Activated naive CD8-positive, alpha-beta T cell treated with anti-CD3 and anti-CD28 coated beads for 36 hours (primary cell): ENCODE results near the gene A3GALT2. TPM values are rescaled to one million over a fixed set of nuclear protein-coding genes. Genes with fewer than 3 reads are reported as not detected.
"Not testable (repeated sequence)": the region's sequence is repeated elsewhere in the genome, so short reads cannot be mapped to it uniquely, and the experiment has no call there.

Experiments used
- DNase-seq: peaks from one replicate; pipeline ENCODE4 v3.0.0; 2021
- H3K27ac Mint-ChIP-seq: one replicate; pipeline ENCODE4 v1.8.0; 2022; ENCODE audit warnings: mild to moderate bottlenecking, moderate library complexity, mixed read lengths
- H3K27me3 Mint-ChIP-seq: one replicate; pipeline ENCODE4 v1.8.0; 2022; ENCODE audit warnings: mild to moderate bottlenecking, mixed read lengths
- H3K36me3 Mint-ChIP-seq: one replicate; pipeline ENCODE4 v1.8.0; 2021; ENCODE audit warnings: mild to moderate bottlenecking, mixed read lengths
- H3K4me1 Mint-ChIP-seq: one replicate; pipeline ENCODE4 v1.8.0; 2021; ENCODE audit warnings: mixed read lengths
- H3K4me3 Mint-ChIP-seq: one replicate; pipeline ENCODE4 v1.8.0; 2022; ENCODE audit warnings: mild to moderate bottlenecking, moderate library complexity, mixed read lengths
- H3K9me3 Mint-ChIP-seq: one replicate; pipeline ENCODE4 v1.8.0; 2022; ENCODE audit warnings: mixed read lengths
- total RNA-seq, 2 experiments: library from RNA; stranded (reverse); gene quantifications; one replicate each; pipeline ENCODE4 v1.2.3, GENCODE V29; 2021

The A3GALT2 gene
- total RNA-seq, 2 experiments from 2014 or later = not detected

DNA sequence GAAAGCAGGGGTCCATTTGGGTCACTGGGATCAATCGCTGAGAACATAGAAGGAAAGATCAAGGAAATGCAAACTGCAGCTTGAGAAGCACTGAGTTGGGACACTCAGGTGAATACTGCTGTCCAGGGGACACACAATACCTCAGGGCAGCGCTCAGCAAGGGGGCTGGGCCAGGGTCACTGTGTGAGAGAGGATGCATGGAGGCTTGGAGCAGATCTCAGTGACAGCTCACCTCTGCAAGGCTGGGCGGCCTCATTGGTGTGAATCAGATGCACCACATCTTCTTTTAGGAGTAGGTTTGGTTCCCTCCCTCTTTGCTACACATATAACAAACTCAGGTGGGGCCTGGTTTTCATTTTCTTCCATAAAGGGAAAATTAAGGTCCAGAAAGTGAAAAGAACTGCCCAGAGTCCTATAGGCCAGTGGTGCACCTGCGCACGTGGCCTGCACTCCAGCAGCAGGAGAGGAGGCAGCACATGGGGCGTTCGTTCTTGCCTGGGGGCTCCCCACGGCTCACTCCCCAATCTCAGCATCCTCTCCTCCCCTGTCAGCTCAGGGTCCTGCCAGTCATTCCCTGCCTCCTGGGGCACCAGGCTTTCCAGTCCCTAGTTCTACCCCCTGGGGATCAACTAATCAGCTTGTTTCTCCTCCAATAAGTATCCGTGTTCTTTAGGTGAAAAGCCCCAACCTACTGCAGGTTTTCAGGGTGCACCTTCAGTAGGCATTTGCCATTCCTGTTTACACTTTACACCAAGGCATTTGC, 1.5 kb downstream of the A3GALT2 start:
- no peak for DNase-seq
- Mint-ChIP-seq H3K4me1 (no peaks in the 10 kb centered on the region), H3K36me3 (no peaks in the 10 kb centered on the region), H3K9me3 (no peaks in the 10 kb centered on the region), H3K4me3 (no peak overlapping the region), H3K27me3 (peaks cover 3% of the 10 kb centered on the region), H3K27ac (no peak overlapping the region)

DNA sequence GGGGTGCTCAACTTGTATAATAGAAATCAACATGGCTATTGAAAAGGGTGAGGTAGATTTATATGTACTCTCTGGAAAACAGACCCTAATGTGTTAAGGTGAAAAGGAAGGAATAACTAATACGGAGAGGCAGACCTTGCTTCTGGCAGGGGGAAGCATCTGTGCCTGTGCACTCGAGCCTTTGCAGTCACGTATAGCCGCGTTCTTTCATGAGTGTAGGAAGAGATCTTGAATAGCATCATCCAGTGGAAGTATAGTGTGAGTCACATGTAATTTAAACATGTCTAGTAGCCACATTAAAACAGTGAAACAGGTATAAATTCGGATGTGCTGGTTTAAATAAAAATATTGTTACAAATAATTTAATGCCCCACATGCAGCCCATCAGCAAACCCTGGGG, 3.0 kb downstream of the A3GALT2 start:
- DNase-seq = no peak
- peaks cover 4% of the 10 kb centered on the region for H3K27me3 Mint-ChIP-seq
- no peaks in the 10 kb centered on the region for H3K9me3 Mint-ChIP-seq
- H3K4me1 Mint-ChIP-seq = no peaks in the 10 kb centered on the region
- H3K4me3 Mint-ChIP-seq = no peak overlapping the region
- H3K27ac Mint-ChIP-seq = no peak overlapping the region
- H3K36me3 Mint-ChIP-seq = no peaks in the 10 kb centered on the region

DNA sequence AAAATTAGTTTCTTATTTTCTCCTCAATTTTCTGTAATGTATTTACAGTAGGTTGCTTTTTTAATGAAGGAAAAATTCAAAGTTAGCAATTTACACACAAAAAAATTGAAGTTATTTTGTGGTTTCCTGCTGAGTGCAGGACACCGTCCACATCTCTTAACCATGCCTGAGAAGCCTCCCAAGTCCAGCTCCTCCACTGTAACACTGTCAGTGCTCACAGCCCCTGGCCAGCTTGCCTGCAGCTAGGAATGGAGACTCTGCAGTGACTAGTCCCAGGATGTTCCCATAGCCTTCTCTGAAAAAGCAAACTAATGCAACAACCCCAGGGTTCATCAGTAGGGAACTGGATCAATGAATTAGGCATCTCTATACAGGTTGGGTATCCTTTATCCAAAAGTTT, 3.5 kb downstream of the A3GALT2 start:
- no peak for DNase-seq
- no peaks in the 10 kb centered on the region for H3K4me1 Mint-ChIP-seq
- no peaks in the 10 kb centered on the region for H3K36me3 Mint-ChIP-seq
- no peak overlapping the region for H3K27ac Mint-ChIP-seq
- H3K4me3 Mint-ChIP-seq = no peak overlapping the region
- H3K9me3 Mint-ChIP-seq = no peaks in the 10 kb centered on the region
- H3K27me3 Mint-ChIP-seq = peaks cover 4% of the 10 kb centered on the region

DNA sequence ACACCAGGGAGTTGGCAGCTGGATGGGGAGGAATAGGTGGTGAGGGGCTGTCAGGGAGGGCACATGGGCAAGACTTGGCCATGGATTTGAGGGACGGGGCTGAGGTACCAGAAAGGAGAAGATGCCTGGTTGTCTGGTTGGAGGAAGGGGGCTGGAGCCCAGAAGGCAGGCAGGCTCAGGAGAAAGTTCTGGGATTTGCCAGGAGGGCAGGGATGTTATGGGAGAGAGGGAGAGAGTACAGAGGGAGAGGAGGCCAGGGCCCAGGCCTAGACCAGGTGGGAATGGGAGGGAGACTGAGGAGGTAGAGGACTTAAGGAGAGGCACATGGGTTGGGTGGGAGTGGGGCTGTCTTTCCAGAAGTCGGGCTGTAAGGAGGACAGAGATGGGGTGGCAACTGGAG, 4.3 kb downstream of the A3GALT2 start:
- Mint-ChIP-seq H3K4me1 (no peaks in the 10 kb centered on the region), H3K27ac (no peak overlapping the region), H3K27me3 (peaks cover 4% of the 10 kb centered on the region), H3K9me3 (no peaks in the 10 kb centered on the region), H3K36me3 (no peaks in the 10 kb centered on the region), H3K4me3 (no peak overlapping the region)
- DNase-seq = no peak

DNA sequence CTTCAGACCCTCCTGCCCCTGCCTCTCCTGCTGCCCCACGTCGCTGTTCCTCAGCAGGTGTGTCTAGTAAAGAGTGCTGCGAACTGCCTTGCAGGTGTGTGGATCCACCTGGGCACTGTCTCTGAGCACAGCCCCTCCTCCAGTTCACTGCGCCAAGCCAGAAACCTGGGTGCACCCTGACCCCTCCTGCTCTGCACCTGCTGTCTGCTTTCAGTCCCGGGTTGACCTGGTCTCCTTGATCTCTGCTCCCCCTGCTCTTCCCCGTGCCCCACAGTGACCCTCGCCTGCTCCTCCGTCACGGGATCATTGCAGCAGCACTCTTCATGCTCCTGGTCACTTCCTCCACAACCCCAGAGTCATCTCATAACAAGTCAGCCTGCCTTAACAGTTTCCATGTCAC, 6.5 kb downstream of the A3GALT2 start:
- peaks cover 4% of the 10 kb centered on the region for H3K27me3 Mint-ChIP-seq
- H3K36me3 Mint-ChIP-seq = no peaks in the 10 kb centered on the region
- no peaks in the 10 kb centered on the region for H3K4me1 Mint-ChIP-seq
- no peak overlapping the region for H3K4me3 Mint-ChIP-seq
- no peaks in the 10 kb centered on the region for H3K9me3 Mint-ChIP-seq
- no peak overlapping the region for H3K27ac Mint-ChIP-seq
- no peak for DNase-seq

DNA sequence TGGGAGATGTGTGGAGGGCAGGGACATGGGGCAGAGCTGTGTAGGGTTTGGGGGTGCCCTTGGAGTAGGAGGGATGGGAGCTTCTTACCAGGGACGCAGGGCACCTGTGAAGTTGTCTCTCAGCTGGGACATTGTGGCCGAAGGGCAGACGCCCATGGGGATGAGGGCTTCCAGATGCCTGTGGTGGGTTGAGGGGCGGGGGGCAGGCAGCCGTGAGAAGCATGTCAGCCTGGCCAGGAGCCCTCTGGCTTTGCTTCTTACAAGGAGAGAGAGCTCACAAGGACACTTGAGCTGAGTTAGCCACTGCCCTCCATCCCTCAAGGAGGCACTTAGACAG, 8.5 kb downstream of the A3GALT2 start:
- Mint-ChIP-seq H3K4me3 (no peak overlapping the region), H3K27me3 (peaks cover 13% of the 10 kb centered on the region), H3K9me3 (no peaks in the 10 kb centered on the region), H3K36me3 (no peaks in the 10 kb centered on the region), H3K27ac (no peak overlapping the region), H3K4me1 (no peaks in the 10 kb centered on the region)
- DNase-seq = no peak

DNA sequence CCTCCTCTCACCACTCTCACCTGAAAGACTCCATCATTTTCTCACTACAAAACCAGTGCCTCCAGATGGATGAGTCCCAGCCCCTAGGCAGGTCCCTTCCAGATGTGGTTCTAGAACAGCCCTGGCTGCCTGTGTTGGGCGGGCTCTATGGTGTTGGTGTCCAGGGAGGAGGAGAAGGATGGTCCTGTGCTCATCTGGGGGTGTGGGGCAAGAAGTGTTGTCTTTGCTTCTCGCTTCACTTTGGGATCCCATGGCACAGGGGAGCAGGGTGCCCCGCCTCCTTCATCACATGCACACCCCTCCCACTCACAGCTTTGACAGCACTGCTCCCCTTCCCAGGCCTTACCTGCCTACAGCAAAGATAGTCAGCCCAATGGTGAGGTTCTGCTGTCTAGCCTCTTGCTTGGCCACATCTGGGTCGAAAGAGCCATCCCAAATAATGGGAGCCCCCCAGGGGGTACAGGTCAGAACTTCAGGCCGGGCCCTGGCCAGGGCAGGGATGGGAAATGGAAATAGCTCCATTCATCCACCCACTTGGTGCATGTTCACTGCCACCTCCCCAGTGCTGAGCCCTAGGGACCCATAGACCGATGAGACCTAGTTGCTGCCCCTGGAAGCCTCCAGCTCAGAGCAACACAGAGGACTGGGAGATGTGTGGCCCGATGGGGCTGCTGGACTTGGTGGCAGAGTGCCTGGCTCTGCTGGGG, 9.0 kb downstream of the A3GALT2 start:
- no peak for DNase-seq
- Mint-ChIP-seq H3K9me3 (no peaks in the 10 kb centered on the region), H3K36me3 (no peaks in the 10 kb centered on the region), H3K27ac (no peak overlapping the region), H3K4me1 (no peaks in the 10 kb centered on the region), H3K27me3 (peaks cover 13% of the 10 kb centered on the region), H3K4me3 (no peak overlapping the region)

DNA sequence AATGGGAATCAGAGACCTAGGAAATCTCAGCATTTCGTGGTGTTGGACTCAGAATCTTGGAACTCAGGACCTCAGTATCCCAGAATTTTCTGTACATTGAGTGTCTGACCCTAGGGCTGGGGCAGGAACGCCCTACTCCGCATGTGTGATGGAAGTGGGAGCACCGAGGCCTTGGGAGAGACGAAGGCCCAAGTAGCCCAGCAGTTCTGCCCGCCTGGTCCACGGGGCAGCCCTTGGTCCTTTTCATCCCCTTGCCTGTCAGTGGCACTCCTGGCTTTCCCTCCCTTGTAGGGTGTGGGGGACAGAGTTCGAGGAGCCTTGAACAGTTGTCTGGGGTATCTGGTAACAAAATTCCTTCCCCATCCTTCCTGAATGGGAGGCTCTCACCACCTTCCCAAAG, 10.2 kb downstream of the A3GALT2 start:
- Mint-ChIP-seq H3K9me3 (no peaks in the 10 kb centered on the region), H3K27me3 (peaks cover 20% of the 10 kb centered on the region), H3K4me1 (peaks cover 3% of the 10 kb centered on the region), H3K36me3 (no peaks in the 10 kb centered on the region), H3K4me3 (no peak overlapping the region), H3K27ac (no peak overlapping the region)
- DNase-seq = no peak

DNA sequence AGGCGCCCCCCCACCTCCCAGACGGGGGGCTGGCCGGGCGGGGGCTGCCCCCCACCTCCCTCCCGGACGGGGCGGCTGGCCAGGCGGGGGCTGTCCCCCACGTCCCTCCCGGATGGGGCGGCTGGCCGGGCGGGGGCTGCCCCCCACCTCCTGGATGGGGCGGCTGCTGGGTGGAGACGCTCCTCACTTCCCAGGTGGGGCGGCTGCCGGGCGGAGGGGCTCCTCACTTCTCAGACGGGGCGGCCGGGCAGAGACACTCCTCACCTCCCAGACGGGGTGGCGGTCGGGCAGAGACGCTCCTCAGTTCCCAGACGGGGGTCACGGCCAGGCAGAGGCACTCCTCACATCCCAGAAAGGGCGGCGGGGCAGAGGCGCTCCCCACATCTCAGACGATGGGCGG, 11.5 kb downstream of the A3GALT2 start:
- not testable (repeated sequence) for H3K4me3 Mint-ChIP-seq, H3K4me1 Mint-ChIP-seq, H3K27ac Mint-ChIP-seq, H3K9me3 Mint-ChIP-seq, DNase-seq, H3K36me3 Mint-ChIP-seq
- peaks cover 20% of the 10 kb centered on the region for H3K27me3 Mint-ChIP-seq

DNA sequence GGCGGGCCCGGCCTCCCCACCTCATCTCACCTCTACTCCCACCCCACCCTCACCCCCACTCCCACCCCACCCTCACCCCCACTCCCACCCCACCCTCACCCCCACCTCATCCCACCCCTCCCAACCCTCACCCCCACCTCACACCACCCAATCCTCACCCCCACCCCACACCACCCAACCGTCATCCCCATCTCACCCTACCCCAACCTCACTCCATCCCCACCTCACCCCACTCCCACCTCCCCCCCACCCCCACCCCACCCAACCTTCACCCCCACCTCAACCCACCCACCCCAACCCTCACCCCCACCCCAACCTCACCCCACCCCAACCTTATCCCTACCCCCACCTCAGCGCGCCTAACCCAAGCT, 13.4 kb downstream of the A3GALT2 start:
- Mint-ChIP-seq H3K27ac (no peak overlapping the region), H3K27me3 (peaks cover 20% of the 10 kb centered on the region), H3K9me3 (peaks cover 2% of the 10 kb centered on the region), H3K4me1 (peaks cover 8% of the 10 kb centered on the region), H3K36me3 (peaks cover 1% of the 10 kb centered on the region), H3K4me3 (no peak overlapping the region)
- no peak for DNase-seq

DNA sequence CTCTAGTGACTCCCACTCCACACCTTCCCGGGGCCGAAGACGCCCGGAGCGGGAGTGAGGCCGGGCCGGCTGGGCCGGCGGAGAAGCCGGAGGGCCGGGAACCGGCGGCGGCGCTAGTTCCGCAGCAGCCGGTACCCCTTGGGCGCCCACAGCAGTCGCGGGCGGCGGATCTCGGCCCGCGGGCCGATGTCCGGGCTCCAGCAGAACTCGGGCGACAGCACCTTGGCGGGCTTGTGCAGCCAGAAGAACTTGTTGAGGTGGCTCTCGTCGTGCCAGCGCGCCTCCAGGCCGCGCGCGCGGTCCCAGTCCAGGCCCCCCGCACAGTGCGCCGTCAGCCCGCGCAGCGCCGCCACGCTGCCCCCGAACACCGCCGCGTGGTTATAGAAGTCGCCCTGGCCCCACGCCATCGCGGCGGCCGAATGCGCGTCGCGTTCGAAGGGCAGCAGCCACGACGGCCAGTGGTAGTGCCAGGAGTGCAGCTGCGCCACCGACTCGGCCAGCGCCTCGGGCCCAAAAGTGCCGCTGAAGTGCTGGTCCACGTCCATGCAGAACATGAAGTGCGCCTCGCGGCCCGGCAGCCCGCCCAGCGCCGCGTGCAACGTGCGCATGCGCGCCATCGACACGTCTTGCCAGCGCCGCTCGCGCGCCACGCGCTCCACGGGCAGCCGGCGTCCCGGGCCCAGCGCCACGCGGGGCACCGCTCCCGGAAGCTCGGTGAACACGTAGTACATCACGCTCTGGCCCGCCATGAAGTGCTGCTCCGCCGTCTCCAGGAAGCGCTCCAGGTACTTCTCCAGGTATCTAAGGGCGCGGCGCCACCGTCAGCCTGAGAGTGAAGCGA, 14.0 kb downstream of the A3GALT2 start:
- Mint-ChIP-seq H3K27me3 (peaks cover 20% of the 10 kb centered on the region), H3K9me3 (peaks cover 3% of the 10 kb centered on the region), H3K36me3 (peaks cover 3% of the 10 kb centered on the region), H3K27ac (no peak overlapping the region), H3K4me3 (no peak overlapping the region), H3K4me1 (peaks cover 12% of the 10 kb centered on the region)
- peak; percentile 17 for DNase-seq

DNA sequence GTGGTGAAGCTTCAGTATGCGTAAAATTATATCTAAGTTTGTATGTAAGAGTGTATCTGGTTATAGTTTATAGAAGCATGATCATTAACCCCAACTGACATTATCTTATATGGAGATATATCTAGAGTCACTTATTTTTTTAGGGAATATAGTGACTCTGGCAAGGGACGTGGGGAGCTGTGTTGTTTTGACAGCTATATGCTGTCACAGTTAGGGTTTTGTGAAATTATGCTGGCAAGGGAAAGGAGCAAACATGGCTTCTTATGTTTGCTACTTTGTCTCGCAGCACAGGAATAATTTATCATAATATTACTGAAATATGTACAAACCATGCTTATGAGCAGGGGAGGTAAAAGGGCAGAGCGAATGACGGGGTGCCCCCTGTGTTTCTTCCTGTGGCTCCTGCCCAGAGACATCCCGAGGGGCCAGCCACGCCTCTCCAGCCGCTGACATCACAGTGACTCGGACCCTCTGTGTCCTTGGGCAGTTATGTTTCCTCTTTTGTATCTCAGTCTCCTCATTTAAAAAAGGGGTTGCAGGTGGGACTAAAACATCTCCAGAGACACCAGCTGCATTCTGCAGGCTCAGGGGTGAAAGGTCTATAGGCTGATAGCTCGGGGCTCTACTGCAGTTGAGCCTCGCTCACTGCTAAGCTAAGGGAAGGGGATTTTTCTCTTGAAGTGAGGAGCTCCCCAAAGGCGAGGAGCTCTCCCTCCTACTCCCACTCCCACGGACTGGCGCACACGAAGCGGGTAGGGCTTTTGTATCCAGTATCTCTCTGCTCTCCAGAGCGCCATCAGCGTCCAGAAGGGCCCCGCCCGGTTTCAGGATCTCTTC, 14.9 kb downstream of the A3GALT2 start:
- Mint-ChIP-seq H3K4me1 (peaks cover 12% of the 10 kb centered on the region), H3K36me3 (peaks cover 9% of the 10 kb centered on the region), H3K4me3 (no peak overlapping the region), H3K9me3 (peaks cover 3% of the 10 kb centered on the region), H3K27me3 (peaks cover 20% of the 10 kb centered on the region), H3K27ac (no peak overlapping the region)
- no peak for DNase-seq

DNA sequence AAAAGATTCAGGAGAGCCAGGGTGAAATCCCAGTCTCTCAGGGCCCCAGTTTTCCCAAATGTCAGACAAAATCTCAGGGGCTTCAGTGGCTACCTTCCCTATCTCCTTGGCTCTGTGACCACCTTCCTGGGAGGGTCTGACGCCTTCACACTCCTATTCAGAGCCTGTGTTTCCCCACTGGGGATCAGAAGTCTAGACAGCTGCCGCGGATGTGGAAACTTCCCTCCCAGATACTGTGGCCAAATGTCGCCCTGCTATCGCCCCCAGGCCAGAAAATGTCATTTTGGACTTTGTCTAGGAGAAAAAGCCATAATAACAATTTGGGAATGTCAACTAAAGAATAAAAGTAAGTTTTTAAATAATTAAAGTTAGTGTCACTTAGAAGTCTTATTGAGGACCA, 15.9 kb downstream of the A3GALT2 start:
- Mint-ChIP-seq H3K4me3 (no peak overlapping the region), H3K9me3 (peaks cover 3% of the 10 kb centered on the region), H3K27ac (no peak overlapping the region), H3K4me1 (peaks cover 12% of the 10 kb centered on the region), H3K36me3 (peaks cover 9% of the 10 kb centered on the region), H3K27me3 (peaks cover 20% of the 10 kb centered on the region)
- DNase-seq = no peak

DNA sequence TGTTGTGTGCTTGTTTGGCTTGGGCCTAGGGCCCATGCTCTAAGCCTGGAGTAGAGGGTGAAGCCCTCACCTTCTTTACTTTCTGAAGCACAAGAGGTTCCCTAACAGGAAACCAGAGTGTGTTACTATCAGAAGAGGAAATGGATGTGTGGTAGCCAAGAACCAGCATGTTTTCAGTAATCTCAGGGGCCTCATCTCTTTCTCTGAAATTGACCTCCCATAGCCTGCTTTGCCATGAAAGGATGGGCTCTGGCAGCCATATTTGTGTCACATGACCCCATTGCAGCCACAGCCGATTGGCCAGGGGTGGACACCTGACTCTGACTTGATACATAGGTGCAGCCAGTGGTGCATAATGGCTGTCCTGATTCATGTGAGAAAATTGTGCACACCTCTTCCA, 18.6 kb downstream of the A3GALT2 start:
- peak overlapping the region; percentile 63 for H3K27ac Mint-ChIP-seq
- peaks cover 12% of the 10 kb centered on the region for H3K4me1 Mint-ChIP-seq
- peaks cover 11% of the 10 kb centered on the region for H3K27me3 Mint-ChIP-seq
- peaks cover 9% of the 10 kb centered on the region for H3K36me3 Mint-ChIP-seq
- H3K9me3 Mint-ChIP-seq = peaks cover 3% of the 10 kb centered on the region
- peak; percentile 26 for DNase-seq
- H3K4me3 Mint-ChIP-seq = no peak overlapping the region
